Ureter (tissue), 1 donor: ENCODE measurements around the gene KLHL1. TPM values are rescaled to one million over a fixed set of nuclear protein-coding genes. Genes with fewer than 3 reads are reported as not detected.

Experiments used
- DNase-seq: peaks from one replicate; pipeline ENCODE4 v3.0.0-alpha.2; 2020; ENCODE audit warnings: low spot score
- total RNA-seq: library from RNA; stranded (reverse); gene quantifications from one replicate; pipeline ENCODE4 v1.2.4, GENCODE V29; 2023
- donor health status: DM: yes; HTN: yes; CAD: no.

The KLHL1 gene
- total RNA-seq, 1 donor from 2014 or later, result not detected

DNA sequence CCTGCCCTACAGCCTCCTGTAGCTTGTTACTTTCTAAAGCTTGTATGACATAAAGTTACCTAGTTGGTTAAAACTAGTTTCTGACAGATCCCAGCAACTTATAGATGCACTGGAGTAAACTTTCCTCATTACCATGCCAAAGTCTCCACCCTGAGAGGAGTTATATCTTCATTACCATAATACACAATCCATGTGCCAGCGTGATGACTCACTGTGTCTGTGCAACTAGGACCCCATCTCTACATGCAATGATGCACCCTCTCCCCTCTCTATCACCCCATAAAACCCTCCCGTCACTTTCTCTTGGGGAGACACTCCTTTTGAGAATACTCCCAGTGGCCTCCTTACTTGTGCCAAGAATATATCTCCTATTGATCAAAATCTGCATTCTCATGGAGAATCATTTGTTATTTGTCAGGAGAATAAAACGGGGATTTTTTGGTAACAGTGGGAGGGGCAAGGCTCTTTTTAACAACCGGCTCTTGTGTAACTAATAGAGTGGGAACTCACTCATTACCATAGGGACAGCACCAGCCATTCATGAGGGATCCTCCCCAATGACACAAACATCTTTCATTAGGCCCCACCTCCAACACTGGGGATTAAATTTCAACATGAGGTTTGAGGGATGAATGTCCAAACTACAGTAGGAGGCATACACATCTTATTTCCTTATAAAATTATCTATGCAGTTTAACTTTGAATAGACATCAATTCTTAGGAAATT lies 235.8 kb downstream of the KLHL1 start:
- DNase-seq, result no peak

DNA sequence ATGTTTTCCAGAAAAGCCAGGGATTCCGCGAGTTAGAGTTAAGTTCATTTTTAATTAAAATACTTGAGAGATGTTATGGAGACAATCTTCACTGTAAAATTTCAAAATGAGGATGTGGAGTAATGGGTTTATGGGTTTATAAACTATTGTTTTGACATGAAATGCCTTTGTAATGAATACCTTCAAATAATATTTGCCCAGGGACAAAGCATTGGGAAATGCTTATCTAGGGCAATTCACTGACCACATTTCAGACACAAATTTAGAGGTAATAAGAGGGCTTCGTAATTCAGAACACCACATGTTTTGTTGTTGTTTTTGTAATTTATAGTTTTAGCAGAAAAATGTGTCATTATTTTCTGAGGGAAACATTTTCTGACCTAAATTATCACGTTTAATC lies 241.7 kb downstream of the KLHL1 start:
- no peak for DNase-seq

DNA sequence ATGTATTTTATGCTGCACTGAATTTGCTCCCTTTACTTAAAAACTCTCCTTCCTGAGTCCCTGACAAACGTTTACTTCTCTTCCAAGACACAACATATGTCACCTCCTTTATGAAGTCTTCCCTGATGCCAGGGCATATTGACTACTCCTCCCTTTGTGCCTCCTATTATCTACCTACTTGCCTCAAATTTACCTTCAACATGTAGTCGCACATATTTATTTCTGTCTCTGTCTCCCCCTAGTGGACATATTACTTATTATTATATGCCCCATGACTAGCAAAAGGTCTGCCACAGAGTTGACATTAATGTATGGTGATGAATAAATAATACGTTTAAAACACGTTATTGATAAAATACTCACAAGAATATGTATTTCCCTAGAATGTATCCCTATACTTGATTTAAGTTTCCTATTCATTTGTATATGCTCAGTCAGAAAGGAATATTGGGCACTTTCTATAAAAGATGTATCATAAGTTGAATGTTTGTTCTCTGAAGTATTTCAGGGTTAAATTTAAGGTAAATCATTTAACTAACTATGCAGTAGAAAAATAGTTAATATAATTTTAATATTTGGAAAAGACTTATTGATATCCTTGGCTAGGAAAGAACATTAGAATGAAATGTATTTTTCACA lies 250.9 kb downstream of the KLHL1 start:
- no peak for DNase-seq

GRCh38 chr13:69856331-69856730 lies 251.9 kb downstream of the KLHL1 start:
- DNase-seq, result no peak

DNA sequence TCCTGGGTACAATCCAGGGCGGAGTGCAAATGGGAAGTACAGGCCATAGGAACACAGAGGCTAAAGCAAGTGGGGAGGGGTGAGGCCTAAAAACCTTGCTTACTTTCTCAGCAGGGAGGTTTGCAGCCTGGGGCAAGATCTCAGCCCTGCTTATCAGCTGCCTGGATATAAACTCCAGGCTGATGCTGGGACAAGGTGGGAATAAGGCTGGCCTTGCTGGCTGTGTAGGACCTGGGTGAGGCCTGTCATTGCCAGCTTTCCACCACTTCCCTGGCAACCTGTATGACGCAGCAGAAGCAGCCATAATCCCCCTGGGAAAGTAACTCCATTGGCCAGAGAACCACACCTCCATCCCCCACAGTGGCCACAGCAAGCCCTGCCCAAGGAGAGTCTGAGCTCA lies 279.7 kb downstream of the KLHL1 start:
- DNase-seq, result no peak

- no peak for DNase-seq
Observed at GRCh38 chr13:69820180-69820579, 288.1 kb downstream of the KLHL1 start.

DNA sequence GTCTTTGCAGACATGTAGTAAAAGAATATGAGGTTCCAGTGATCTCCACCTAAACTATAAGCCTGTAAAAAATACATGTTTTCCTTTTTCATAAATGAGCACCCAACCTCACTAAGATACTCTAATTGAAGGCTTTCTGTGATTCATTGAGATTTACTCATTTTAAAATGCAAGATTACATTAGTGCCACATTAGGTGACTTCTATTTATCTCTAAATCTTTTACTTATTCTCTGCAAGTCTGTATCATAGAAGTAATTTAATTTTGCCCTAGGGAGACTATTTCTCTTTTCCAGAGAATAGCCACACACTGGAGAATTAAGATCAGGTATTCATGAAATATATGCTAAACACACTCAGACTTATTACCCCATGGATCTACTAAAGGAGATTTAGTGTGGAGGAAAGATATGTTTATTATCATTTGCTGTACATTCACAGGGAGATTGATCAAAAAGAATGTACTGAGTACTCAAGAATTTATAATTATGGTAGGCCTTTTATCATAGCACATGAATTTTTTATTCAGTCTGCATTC lies 290.9 kb downstream of the KLHL1 start:
- DNase-seq, result no peak

- no peak for DNase-seq
Observed at GRCh38 chr13:69809152-69809551, 299.1 kb downstream of the KLHL1 start.

DNA sequence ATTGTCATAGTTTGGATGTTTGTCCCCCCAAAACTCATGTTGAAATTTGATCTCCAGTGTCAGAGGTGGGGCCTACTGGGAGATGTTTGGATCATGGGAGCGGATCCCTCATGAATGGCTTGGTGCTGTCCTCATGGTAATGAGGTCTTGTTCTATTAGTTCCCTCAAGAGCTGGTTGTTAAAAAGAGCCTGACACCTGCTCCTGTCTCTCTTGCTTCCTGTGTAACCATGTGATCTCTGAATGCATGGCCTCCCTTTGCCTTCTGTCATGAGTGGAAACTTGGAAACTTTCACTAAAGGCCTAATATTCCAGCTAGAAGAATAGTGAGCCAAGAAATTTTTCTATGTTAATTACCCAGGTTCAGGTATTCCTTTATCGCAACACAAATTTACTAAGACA lies 312.0 kb downstream of the KLHL1 start:
- no peak for DNase-seq

DNA sequence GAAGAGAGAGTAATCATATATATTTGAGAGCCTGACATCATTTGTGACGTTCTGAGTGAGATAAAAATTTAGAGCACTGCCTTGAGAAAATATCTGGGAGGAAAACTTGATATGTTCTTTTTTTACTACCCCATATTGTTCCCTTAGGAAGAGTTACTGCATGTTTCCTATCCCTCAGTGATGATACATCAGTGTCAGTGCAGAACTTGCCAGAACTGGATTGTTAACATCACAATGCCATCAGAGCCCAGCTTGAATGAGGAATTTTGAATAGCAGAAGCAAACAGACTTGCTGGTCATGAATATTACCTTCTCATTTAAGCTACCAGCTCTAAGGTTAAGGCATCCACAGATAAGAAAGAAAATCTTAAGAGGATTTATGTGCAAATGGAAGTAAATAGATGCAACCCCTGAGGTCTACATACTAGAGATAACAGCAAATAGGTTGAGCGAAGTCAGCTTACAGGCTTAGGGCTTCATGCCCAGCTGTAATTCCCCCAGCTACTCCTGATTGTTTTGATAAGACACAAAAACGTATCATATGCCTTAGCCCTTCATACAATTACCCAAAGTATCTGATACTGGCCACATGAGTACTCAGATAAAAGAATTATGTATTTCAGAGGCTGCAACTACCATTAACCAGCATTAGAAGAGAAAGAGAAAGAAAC lies 314.3 kb downstream of the KLHL1 start:
- no peak for DNase-seq

DNA sequence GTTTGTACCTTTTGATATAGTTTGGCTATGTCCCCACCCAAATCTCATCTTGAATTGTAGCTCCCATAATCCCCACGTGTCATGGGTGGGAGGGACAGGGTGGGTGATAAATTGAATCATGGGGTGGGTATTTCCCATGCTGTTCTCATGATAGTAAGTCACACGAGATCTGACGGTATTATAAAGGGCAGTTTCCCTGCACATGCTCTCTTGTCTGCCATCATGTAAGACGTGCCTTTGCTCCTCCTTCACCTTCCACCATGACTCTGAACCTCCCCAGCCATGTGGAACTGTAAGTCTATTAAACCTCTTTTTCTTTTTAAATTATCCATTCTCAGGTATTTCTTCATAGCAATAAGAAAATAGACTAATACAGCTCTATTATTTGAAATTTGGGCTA lies 331.3 kb downstream of the KLHL1 start:
- DNase-seq, result no peak

DNA sequence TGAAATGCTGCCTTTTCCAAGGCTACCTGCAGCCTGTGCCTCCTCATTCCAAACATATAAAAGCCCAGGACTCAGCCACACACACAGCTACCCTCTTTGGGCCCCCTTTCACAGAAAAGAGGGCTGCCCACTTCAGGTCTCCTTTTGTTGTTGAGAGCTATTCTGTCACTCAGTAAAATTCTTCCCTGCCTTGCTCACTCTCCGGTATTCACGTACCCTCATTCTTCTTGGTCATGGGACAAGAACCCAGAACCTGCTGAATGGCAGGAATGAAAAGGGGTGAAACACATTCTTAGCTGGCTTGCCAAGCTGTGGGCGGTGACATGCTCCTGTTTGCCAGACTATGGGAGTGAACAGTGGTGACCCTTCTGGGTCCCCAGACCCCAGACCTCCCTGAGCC lies 338.6 kb downstream of the KLHL1 start:
- no peak for DNase-seq

GRCh38 chr13:69761581-69761980 lies 346.7 kb downstream of the KLHL1 start:
- no peak for DNase-seq

DNA sequence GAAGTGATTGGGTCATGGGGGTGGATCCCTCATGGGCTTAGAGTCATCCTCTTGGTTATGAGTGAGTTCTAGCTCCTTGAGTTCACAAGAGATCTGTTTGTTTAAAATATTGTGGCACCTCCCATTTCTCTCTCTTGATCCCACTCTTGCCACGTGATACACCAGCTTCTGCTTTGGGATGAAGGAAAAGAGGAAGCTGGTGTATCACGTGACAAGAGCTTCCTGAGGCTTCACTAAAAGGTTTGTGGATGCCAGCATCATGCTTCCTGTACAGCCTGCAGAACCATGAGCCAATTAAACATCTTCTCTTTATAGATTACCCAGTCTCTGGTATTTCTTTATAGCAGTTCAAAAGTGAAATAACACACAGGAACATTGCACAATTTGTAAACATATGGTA lies 353.2 kb downstream of the KLHL1 start:
- DNase-seq, result no peak

DNA sequence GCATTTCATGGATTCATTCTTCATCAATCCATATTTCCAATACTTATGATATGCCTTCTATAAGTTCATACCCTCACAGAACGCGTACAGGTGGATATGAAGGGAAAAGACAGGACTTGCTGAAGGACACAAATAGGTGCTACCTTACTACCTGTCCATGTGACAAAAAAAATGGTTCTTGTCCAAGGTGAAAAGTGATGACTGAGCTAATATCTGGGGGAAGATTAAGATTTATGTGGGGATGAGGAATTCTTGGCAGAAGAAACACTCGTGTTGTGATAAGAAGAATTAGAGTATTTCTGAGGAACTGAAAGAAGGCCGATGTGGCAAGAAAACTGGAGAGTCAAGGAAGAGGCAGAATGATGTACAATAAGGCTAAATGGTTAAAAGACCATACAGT lies 357.0 kb downstream of the KLHL1 start:
- no peak for DNase-seq

DNA sequence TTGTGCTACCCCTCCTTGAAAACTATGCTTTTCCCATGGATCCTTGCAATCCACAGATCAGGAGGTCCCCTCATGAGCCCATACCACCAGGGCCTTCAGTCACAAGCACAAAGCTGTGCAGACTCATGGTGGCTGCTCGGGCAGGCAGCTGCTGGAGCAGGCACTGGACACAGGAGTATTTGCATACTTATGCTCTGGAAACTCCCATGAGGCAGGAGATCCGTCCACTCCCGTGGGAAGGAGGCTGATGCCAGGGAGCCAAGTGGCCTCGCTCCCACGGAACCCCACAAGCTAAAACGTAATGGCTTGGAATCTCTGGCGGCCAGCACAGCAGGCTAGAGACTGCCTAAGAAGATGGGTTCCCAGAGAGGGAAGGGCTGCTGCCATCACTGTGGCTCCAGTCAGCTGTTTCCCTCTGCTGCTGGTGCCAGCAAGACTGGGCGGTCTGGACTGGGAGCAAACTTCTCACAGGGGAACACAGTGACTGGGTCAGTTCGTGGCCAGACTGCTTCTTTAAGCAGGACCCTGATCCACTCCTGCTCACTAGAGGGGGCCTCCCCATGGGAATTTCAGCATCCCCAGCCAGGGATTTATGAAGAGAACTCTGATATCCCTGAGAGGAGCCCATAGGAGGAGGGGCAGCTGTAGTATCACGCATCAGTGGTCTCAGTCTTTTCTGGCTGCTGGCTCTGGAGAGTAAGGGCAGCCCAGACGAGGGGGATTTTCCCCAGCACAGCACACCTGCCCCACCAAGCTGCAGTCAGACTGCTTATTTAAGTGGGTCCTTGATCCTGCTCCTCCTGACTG lies 370.9 kb downstream of the KLHL1 start:
- no peak for DNase-seq

DNA sequence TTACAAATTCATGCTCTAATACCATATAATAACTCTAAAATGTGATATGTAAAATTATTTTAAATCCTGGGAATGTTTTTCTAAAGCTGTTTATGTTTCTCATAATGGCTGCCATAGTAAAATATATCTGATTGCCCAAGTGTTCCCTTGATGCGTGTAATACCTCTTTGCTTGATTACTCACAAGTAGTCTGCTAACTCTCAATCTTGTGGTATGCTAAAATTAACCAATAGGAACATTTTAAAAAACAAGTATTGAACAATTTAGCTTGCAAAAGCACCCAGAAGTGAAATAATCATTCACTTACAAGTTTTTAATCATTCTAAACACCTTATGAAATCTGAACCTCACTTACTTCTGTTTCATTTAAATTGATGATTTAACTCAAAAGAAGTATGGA lies 386.6 kb downstream of the KLHL1 start:
- DNase-seq, result no peak

DNA sequence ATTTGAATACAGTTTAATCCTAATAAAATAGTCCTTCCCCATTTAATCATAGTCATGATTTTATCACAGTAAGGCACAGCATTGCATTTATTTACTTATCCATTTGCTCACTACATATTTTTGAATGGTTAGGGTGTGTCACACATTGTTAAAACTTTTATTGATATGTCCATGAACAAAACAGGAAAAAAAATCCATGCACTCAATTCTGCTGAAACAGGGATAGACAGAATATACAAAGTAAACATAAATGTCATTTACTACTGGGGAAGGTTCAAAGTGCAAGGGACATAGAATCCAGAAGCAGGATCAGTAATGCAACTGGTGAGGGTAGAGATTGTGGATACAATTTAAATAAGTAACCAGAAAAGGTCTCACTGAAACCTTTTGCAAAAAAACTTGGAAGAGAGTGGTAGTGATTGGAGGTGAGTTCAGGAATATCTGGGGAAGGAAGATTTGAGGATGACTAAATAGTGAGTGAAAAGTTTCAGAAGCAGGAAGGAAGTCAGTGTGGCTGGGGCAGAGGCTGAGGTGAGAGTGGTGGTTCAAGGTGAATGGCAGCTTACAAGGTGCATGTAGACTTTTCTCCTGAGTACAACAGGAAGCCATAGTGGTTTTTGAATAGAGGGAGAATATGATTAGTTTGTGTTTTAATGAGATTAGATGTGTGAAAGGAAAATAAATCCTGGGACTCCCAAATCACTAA lies 387.8 kb downstream of the KLHL1 start:
- DNase-seq, result no peak

DNA sequence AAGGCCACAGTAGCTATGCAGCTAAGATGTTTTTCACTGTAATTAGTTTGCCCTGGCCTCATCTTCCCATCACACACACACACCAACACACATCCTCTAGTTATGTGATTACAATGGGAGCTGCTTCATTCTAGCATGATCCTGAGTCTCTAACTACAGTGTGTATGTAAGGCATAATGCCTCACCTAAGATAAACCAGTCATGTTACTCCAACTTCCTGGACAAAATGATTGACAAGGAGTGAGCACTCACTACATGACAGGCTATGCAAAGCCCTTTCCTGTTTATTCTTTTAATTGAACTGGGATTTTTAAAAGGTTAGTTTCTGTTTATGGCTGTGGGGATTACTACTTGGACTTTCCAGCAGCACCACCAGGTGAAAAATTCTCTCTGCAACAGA lies 401.4 kb downstream of the KLHL1 start:
- DNase-seq, result no peak

DNA sequence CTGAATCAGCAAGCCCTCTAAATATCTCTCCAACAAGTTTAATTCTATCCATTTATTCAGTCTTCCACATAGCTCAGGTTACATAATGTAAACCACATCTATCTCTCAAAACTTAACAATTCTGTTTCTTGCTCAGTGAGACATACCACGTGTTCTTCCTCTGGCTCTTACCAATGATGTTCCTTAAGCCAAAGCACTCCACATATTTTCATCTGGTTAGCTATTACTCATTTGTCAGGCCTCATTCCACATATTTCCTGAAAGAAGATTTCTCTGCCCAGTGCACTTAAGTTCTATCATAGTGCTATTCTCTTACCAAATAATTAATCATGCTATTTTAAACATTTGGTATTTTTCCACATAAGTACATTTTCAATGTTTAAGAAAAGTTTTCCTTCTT lies 403.9 kb downstream of the KLHL1 start:
- DNase-seq, result no peak

DNA sequence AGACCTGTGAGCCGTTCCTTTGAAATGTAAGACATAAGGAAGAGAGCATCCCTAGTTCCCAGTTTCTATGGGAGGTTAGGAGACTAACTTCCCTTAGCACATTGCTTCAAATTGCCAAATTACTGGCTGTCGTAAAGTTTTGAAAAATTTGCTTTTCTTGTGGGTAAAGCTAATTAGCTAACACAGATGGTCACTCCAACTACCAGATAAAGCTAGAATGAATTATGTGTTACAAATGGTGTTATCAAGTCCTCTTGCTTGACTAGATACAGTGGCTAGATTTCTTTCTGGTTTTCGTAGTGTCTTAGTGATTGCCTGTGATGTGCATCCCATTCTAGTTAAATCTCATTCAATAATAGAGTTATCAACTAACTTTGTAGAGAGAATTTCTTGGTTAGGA lies 417.3 kb downstream of the KLHL1 start:
- no peak for DNase-seq
